HEK293T (cell line): ENCODE results near the gene RAC3.

Source experiments
- CTCF ChIA-PET: fragments of 350-600 bp; formaldehyde crosslinking; extraction: SDS; loops from one replicate; lab custom pipeline; 2021; ENCODE audit warnings: antibody characterized with exemption, inconsistent platforms; lab: Yijun Ruan, JAX
- POLR2A ChIA-PET: fragments of 350-600 bp; formaldehyde crosslinking; extraction: SDS; loops from one replicate; lab custom pipeline; 2020; ENCODE audit warnings: antibody characterized with exemption, inconsistent platforms; lab: Yijun Ruan, JAX
- DNase-seq: peaks from one replicate; pipeline ENCODE4 v3.0.0; 2012; ENCODE audit warnings: mixed read lengths; ENCODE audit errors: extremely low spot score
- ARNT ChIP-seq: fragments of 450-650 bp; IDR thresholded peaks from 2 replicates; pipeline ENCODE4 v1.6.1; 2017; ENCODE audit warnings: mild to moderate bottlenecking
- BHLHE40 ChIP-seq: fragments of 450-650 bp; IDR thresholded peaks from 2 replicates; pipeline ENCODE4 v1.6.1; 2016; ENCODE audit warnings: mild to moderate bottlenecking, moderate library complexity, borderline replicate concordance
- CTBP1 ChIP-seq: fragments of 450-650 bp; IDR thresholded peaks from 2 replicates; pipeline ENCODE4 v1.6.1; 2016; ENCODE audit warnings: borderline replicate concordance
- ELF4 ChIP-seq: fragments of 450-650 bp; IDR thresholded peaks from 2 replicates; pipeline ENCODE4 v1.6.1; 2017; ENCODE audit warnings: antibody characterized with exemption
- FOXA1 ChIP-seq: fragments of 450-650 bp; IDR thresholded peaks from 2 replicates; pipeline ENCODE4 v1.6.1; 2016; ENCODE audit warnings: mild to moderate bottlenecking
- FOXK2 ChIP-seq: fragments of 450-650 bp; IDR thresholded peaks from 2 replicates; pipeline ENCODE4 v1.6.1; 2016; ENCODE audit warnings: mild to moderate bottlenecking
- FOXM1 ChIP-seq: fragments of 450-650 bp; IDR thresholded peaks from 2 replicates; pipeline ENCODE4 v1.6.1; 2017; ENCODE audit warnings: mild to moderate bottlenecking, borderline replicate concordance
- HDGF ChIP-seq: fragments of 450-650 bp; IDR thresholded peaks from 2 replicates; pipeline ENCODE4 v1.6.1; 2017; ENCODE audit warnings: antibody characterized with exemption, borderline replicate concordance
- L3MBTL2 ChIP-seq: fragments of 450-650 bp; conservative IDR thresholded peaks from 2 replicates; pipeline ENCODE4 v1.6.1; 2016; ENCODE audit warnings: mild to moderate bottlenecking
- LEF1 ChIP-seq: fragments of 450-650 bp; IDR thresholded peaks from 2 replicates; pipeline ENCODE4 v1.6.1; 2017; ENCODE audit warnings: mild to moderate bottlenecking, borderline replicate concordance
- NFRKB ChIP-seq: fragments of 450-650 bp; IDR thresholded peaks from 2 replicates; pipeline ENCODE4 v1.6.1; 2016; ENCODE audit warnings: mild to moderate bottlenecking, moderate library complexity
- PKNOX1 ChIP-seq: fragments of 450-650 bp; IDR thresholded peaks from 2 replicates; pipeline ENCODE4 v1.6.1; 2016
- SP1 ChIP-seq: fragments of 450-650 bp; IDR thresholded peaks from 2 replicates; pipeline ENCODE4 v1.6.1; 2017
- SUZ12 ChIP-seq: fragments of 450-650 bp; IDR thresholded peaks from 2 replicates; pipeline ENCODE4 v1.6.1; 2016; ENCODE audit warnings: mild to moderate bottlenecking
- TARDBP ChIP-seq: fragments of 450-650 bp; IDR thresholded peaks from 2 replicates; pipeline ENCODE4 v1.6.1; 2016
- ZNF384 ChIP-seq: fragments of 450-650 bp; IDR thresholded peaks from 2 replicates; pipeline ENCODE4 v1.6.1; 2016

The RAC3 gene

GRCh38 chr17:82059272-82060000 lies 28.0 kb downstream of the RAC3 start:
- no peak for DNase-seq
- POLR2A ChIA-PET, result interaction anchor here (0.9 to 1.9 kb wide), 4 partner anchors 9 to 39 kb away, joined by 3 to 6 read pairs (median 4); partner anchors contain the start of genes DCXR and FASN
- CTCF ChIA-PET, result no interaction called here
- TF ChIP-seq FOXA1 (no peak), LEF1 (no peak), FOXM1 (no peak), PKNOX1 (no peak), BHLHE40 (no peak), NFRKB (no peak)

GRCh38 chr17:82060001-82060380 lies 28.5 kb downstream of the RAC3 start:
- POLR2A ChIA-PET, result interaction anchor here (1.1 to 1.9 kb wide), 3 partner anchors 22 to 38 kb away, joined by 3 to 6 read pairs (median 4); partner anchors contain the start of genes DCXR and FASN
- CTCF ChIA-PET, result no interaction called here
- TF ChIP-seq PKNOX1, result no peak
- no peak for TF ChIP-seq NFRKB
- TF ChIP-seq ELF4, result no peak
- TF ChIP-seq CTBP1, result no peak
- no peak for TF ChIP-seq SP1
- no peak for TF ChIP-seq BHLHE40
- no peak for TF ChIP-seq L3MBTL2

GRCh38 chr17:82060614-82061013 lies 29.1 kb downstream of the RAC3 start:
- POLR2A ChIA-PET, result interaction anchor here (1.1 to 6.8 kb wide), 5 partner anchors 6 to 38 kb away, joined by 3 to 46 read pairs (median 4); partner anchors contain the start of genes DCXR, FASN, GPS1 and RAC3
- no peak for DNase-seq
- CTCF ChIA-PET, result no interaction called here
- TF ChIP-seq TARDBP (no peak), LEF1 (no peak), ELF4 (no peak), HDGF (no peak), SP1 (no peak), FOXA1 (no peak), CTBP1 (no peak), NFRKB (no peak), BHLHE40 (no peak), ARNT (no peak), ZNF384 (no peak), SUZ12 (no peak), FOXK2 (no peak), FOXM1 (no peak), PKNOX1 (no peak), L3MBTL2 (no peak)

More at GRCh38 chr17:82060001-82060380, 28.5 kb downstream of the RAC3 start:
- DNase-seq, result no peak

- POLR2A ChIA-PET, result interaction anchor here (1.1 to 6.8 kb wide), 6 partner anchors 7 to 37 kb away, joined by 3 to 46 read pairs (median 5); partner anchors contain the start of genes DCXR, FASN, GPS1 and RAC3
- CTCF ChIA-PET, result no interaction called here
- DNase-seq, result no peak
- TF ChIP-seq FOXA1 (no peak), ELF4 (no peak), LEF1 (no peak), BHLHE40 (no peak), FOXM1 (no peak), PKNOX1 (no peak), HDGF (no peak), SP1 (no peak), ZNF384 (no peak), SUZ12 (no peak), NFRKB (no peak), L3MBTL2 (no peak), TARDBP (no peak), ARNT (no peak), FOXK2 (no peak), CTBP1 (no peak)
Measured at GRCh38 chr17:82061047-82061925, 29.8 kb downstream of the RAC3 start.
